ENCODE results near the gene FKBP7.

- TF ChIP-seq CTCF (conservative IDR thresholded peaks at IDR 0.05; ENCODE audit: low read length) (no peak), EZH2phosphoT487 (IDR thresholded peaks at IDR 0.05; ENCODE audit: borderline replicate concordance, low read depth, low read length) (no peak)
These were observed 5.0 kb downstream of the FKBP7 start for GRCh38 chr2:178473373-178473772.

Data from OCI-LY7 (cell line).